DMS114 treated with DMSO at 0.1 percent for 48 hours (cell line): ENCODE measurements around the gene EVPLL.
"Not testable (repeated sequence)": the region's sequence is repeated elsewhere in the genome, so short reads cannot be mapped to it uniquely, and the experiment has no call there.

Source experiments
- DNase-seq: peaks from one replicate; lab custom pipeline; 2025; ENCODE audit not compliant: unreplicated experiment; lab: John Stamatoyannopoulos, UW

The EVPLL gene

DNA sequence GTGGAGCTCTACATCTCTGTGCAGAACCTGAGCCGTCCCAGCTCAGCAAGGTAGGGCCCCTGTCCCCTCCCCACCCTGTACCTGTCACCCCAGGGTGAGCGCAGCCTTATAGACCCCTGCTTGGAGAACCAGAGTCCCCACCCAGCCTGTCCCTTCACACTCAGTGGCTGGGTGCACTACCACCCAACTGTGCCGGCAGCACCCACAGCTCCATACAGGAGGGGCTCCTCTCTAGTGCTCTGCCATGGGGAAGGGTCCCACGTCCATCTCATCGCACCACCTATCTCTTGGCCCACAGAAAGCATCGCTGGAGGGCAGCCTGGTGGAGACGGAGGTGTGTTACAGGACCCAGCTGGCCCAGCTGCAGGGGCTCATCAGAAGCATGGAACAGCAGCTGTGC is 45.4 kb downstream of the EVPLL start:
- DNase-seq: not testable (repeated sequence)

- not testable (repeated sequence) for DNase-seq
These were observed 48.0 kb downstream of the EVPLL start for GRCh38 chr17:18425593-18425992.

- not testable (repeated sequence) for DNase-seq
These were observed 49.1 kb downstream of the EVPLL start for GRCh38 chr17:18426639-18427038.

DNA sequence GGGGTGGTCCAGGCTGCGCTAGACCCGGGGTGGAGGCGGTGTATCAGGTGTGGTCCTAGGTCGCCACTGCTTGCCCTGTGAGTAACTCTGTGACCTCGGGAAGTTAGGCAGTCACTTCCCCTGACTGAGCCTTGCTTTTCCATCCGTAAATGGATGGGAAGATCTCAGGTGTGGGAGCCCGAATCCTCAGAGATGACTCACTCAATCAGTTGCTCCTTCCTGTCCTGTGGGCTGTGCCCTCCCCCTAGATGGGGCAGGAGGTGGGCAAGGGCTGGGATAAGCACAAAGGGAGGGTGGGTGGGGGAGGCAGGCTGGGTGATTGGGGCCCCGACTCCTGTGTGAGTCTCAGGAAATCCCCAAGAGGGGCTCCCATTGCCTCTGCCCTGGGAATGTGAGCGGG is 54.6 kb downstream of the EVPLL start:
- not testable (repeated sequence) for DNase-seq
